SK-N-MC (cell line): ENCODE data around the gene PCDHGA2.

ENCODE experiments used
- EZH2 ChIP-seq: fragments of 200-600 bp; sonication (generic); IDR thresholded peaks from one replicate; pipeline ENCODE4 v1.6.1; 2017; ENCODE audit warnings: antibody characterized with exemption
- POLR2AphosphoS5 ChIP-seq: IDR thresholded peaks from 2 replicates; pipeline ENCODE4 v1.6.1; 2012; ENCODE audit warnings: mild to moderate bottlenecking, low read depth, low read length, borderline replicate concordance

- TF ChIP-seq EZH2 (no peak), POLR2AphosphoS5 (no peak)
These were observed 46.1 kb downstream of the PCDHGA2 start for GRCh38 chr5:141384471-141385267.
